ENCODE measurements around the gene PGC.

DNA sequence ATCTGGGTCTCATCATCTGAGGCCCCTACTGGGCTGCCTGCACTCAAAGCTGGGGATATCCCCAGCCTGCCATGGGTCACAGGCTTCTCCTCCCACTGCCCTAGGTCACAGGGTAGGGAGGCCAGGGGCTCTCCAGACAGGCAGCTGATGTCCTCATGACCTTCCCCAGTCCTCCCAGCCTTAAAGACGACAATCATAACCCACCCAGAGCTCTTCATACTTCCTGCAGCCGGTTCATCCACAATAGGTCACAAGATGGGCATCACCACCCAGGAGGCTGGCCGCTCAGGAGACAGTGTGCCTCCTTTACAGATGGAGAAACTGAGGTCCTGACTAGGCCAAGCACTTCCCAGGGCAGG is 27.0 kb downstream of the PGC start:
- TF ChIP-seq, protein P1, sequence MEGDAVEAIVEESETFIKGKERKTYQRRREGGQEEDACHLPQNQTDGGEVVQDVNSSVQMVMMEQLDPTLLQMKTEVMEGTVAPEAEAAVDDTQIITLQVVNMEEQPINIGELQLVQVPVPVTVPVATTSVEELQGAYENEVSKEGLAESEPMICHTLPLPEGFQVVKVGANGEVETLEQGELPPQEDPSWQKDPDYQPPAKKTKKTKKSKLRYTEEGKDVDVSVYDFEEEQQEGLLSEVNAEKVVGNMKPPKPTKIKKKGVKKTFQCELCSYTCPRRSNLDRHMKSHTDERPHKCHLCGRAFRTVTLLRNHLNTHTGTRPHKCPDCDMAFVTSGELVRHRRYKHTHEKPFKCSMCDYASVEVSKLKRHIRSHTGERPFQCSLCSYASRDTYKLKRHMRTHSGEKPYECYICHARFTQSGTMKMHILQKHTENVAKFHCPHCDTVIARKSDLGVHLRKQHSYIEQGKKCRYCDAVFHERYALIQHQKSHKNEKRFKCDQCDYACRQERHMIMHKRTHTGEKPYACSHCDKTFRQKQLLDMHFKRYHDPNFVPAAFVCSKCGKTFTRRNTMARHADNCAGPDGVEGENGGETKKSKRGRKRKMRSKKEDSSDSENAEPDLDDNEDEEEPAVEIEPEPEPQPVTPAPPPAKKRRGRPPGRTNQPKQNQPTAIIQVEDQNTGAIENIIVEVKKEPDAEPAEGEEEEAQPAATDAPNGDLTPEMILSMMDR (conservative IDR thresholded peaks at IDR 0.05) = no peak
- no peak for TF ChIP-seq ZFX (IDR thresholded peaks at IDR 0.05)
